NCI-H1436 treated with DMSO at 0.1 percent for 48 hours (cell line): ENCODE results near the gene USP48.

Experiments
- DNase-seq: peaks from one replicate; lab custom pipeline; 2025; lab: John Stamatoyannopoulos, UW

Gene USP48

GRCh38 chr1:21668232-21668950, 114.6 kb downstream of the USP48 start:
- no peak for DNase-seq

DNA sequence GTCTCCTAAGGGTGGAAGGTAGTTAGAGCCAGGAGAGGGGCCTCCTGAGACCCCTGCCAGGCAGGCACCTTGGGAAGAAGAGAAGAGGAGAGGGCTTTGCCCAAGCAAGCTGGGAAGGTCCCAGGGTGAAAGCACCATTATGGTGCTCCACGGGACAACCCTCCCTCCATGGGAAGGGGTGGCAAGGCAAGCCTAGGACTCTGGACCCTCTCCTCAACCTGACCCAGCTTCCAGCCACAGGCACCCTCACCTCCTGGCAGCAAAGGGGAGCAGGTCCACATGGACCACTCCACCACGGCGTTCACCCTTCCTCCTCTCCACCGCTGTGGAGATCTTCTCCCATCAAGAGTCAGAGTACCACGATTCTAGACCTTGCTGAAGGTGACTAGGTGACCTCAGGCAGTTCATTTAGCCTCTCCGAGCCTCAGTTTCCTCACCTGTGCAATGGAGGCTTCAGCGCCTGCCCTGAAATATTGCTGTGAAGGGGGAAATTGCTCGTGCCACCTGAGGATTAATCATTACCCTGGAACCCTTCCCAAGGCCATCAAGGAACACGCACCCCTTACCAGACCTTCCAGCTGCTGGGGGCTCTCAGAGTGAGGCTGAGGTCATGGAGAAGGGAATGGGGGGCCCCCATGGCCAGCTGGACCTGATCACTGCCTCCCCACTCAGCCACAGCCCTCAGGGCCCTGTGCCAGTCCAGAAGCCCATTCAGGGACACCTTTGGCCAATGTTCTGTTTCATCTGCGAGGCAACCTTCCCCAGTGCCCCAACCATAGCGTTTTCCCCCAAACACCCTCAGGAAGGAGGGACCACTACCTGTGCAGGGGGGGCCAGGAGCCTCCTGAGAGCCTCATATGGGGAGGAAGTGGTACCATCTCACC, 115.4 kb downstream of the USP48 start:
- DNase-seq: no peak

DNA sequence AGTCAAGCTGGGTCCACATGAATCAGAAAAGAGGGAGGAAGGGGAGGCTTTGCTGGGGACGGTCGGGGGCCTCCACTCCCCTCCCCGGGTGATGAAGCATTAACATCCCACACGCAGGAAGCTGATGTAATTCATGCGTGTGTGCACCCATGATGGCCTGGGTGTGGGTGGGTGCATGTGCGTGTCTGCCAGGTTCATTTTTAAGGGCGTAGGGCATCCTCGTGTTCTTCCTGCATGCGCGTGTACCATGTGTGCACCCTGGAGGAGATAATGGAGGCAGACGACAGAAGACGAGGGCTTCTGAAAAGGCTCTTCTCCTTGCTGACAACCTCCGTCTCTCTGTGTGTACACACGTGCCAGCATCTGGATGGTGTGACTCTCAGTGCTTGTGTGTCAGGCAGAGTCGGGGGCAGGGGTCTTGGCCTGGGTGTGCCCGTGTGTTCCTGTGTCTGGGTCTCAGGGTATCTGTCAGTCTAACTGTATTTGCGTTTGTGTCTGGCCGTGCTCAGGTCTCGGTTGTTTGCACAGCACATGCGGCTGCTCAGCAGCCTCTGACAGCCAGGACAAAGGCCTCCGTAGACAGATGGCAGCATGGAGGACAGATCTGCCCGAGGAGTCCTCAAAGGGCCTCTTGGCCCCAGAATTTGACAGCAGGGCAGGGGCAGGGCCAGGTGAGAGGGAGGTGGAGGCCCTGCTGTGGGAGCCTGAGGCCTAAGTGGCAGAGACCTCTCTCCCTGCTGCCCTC, 116.2 kb downstream of the USP48 start:
- DNase-seq: no peak

- no peak for DNase-seq
Observed at GRCh38 chr1:21665711-21666575, 117.0 kb downstream of the USP48 start.

DNA sequence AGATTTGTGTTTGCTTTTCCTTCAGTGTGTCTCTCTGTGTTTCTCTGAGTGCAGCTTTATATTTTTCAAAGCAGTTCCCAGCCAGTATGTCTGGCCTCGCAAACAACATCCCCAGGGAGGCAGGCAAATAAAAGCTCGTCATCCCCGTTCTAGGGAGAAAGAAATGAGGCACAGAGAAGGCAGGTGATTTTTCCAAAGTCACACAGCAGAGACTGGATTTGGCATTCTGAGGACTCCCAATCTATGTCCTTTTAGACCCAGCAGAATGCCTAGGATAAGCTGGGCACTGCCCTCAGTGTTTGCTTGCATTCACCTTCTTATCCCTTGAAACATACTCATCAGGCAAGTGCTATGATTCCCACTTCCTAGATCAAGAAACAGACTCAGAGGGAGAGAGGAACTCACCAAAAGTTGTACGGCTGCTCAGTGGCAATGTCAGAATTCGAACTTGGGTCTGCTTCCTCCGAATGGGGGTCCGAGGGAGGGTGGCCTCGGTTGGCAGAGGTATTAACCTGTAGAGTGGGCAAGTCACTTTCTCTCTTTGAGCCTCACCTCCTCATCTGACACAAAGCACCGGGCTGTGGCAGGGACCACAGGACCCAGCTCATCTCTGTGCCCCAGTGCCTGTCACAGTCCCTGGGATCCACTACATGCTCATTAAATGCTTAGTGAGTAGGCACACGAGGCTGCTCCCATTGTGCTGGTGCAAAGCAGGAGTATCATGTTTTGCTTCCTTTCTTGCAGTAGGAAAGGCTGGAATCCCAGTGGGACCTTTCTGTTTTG, 118.0 kb downstream of the USP48 start:
- no peak for DNase-seq

DNA sequence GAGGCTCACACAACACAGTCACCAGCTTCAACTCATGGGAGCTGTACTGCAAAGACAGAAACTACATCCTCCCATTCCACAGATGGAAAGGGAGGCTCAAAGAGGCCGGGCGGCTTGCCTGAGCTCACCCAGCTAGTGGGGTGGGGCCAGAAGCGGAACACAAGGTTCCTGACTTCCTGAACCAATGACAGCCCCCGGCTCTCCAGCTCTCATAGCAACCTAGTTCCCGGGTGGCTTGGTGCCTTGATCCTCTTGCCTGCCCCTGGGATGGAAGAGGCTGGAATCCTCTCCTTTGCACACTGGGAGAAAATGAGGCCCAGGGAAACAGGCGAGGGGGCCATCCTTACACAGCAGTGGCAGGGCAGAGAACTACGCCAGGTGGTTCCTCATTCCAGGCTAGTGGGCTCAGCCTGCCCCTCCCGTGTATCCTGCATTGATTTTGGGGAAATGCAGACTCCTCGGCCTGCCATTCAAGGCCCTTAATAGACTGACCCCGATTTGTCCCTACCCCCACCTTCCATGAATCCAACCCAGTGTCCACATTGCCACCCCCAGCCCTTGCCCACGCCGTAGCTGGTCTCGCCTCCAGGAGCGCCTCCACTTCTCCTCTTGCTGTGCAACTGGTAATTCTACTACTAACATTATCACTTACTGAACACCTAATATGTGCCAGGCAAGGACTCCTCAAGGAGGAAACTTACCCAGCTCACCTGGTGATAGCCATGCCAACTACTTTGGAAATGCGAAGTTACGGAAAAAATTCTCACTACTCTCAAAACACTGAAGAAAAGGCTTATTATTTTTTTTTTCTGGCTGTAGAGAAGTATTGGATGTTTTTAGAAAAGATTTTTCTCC, 118.8 kb downstream of the USP48 start:
- DNase-seq: no peak

DNA sequence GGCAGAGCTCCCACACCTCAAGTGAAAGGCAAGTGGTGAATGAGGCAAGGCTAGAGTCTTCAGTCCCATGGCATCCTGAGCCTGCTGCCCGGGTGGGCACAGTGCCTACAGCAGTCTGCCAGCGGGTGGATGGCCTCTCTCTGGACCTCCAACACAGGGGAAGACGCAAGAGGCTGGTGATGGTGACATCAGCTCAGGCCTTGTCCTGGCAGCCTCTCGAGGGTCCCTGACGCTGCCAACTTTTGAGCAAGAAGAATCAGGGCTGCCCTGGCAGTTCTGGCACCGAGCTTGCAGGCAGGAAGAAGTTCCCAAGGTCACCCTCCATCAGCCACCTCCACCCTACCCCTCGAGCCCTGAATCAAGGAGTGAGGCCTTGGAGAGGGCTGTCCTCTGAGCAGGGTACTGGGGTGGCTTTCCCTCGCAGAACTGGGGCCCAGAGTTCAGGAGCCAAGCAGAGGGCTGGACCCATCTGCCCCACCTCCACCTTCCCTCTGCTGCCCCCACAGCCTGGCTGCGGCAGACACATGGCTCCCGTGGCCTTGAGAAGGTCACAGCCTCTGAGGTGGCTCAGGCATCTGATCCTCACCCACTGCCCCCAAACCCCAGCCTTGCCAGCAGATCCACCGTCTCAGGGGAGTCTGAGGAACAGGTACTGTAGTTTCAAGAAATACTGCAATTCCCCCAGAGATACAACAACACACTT, 119.5 kb downstream of the USP48 start:
- DNase-seq: no peak

DNA sequence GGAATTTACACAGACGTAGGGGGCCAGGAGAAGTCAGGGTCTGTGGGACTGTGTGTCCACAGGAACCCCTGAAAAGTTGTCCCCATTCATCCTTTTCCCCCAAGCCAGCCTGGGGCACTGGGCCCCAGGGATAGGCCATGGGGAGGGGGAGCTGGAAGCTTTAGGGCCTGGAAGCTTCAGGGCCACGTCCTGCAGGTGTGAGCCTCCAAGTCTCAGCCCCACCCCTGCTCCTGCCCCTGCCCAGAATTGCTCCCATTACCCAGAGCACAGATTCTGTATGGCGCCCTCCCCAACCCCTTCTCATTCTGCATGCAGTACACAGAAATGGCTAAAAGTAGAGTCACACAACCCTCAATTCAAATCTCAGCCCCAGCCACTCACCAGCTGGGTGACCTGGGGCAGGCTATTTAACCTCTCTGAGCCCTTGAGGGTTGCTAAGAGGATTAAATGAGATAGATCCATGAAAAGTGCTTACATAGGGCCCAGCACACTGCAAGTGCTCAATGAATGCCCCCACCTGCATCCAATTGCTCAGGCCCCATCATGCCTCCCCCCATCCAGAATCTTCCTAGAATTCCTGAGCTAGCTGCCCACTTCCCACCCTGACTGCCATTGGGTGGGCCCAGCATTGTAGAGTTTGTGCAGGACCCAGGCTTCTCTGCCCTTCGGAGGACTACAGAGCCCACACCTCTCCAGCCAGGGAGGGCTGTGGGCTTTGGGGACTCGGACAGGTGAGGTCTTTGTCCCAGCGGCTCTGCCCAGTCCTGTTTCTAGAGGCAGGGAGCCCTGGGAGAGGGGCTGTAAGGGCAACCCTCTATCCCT, 120.3 kb downstream of the USP48 start:
- DNase-seq: no peak

DNA sequence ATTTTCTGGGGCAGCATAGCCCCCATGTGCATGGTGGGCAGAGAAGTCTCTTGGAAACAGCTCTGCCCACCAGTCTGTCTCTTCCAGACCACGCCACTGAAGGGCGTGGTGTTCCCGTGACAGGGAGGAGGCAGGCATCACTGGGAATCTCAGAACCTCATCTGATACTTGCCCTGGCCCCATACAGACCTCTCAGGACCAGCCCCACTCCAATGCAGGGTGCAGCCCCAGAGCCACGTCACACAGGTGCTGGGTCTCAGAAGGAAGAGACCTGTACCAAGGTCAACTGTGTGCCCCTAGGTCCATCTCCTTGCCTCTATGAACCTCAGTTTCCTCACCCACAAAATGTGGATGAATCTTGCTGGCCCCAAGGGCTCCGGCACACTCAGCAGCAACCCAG, 121.1 kb downstream of the USP48 start:
- DNase-seq: no peak

GRCh38 chr1:21659924-21660326, 123.0 kb downstream of the USP48 start:
- no peak for DNase-seq

DNA sequence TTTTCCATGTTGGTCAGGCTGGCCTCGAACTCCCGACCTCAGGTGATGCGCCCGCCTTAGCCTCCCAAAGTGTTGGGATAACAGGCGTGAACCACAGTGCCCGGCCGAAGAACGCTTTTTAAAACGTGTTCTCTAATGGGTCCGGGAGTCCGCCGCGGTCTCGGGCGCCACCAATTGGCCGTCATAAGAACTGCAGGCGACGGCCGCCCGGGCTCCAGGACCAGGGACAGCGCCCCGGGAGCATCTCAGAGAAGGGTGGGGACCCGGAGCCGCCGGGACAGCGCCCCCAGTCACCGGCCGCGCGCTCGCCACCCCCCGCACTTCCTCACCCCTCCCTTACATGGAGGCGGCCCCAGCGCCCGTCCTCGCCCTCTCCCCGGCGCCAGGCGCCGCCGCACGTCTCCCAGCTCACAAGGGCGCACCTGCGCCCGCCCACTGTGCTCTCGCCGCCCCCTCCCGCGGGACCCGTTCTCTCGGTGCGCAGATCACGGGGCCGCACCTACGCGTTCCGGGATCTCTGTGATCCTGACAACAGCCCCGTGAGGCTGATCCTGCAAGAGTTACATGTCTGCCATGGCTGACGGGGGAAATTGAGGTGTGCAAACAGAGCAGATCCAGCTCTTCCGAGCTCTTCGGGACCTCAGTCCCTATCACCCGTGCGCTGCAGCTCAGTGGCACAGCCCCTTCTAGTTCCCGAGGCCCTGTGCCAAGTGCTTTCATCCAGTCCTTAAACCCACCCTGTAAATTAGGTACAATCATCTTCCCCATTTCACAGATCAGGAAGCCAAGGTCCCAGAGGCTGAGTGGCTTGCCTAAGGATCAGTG, 123.6 kb downstream of the USP48 start:
- DNase-seq: peak; percentile 29

GRCh38 chr1:21657456-21658190, 125.3 kb downstream of the USP48 start:
- no peak for DNase-seq

GRCh38 chr1:21655748-21656147, 127.2 kb downstream of the USP48 start:
- DNase-seq: no peak

DNA sequence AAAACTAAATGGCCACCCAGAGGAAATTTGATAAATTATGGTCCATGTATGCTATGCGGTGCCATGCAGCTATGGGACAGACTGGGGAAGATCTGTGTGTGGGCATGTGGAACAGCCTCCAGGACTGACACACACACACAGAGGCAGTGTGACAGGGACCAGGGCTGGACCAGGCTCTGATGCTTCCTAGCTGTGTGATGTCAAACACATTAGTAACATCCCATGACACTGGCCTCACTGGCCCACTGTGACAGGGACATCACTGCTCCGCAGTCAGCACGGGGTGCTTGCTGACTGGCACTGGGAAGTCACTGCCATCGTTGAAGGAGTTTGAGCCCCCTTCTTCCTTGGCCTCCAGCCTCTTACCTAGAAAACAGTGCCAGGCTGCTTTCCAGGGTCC, 127.7 kb downstream of the USP48 start:
- no peak for DNase-seq

- no peak for DNase-seq
Observed at GRCh38 chr1:21654209-21654608, 128.7 kb downstream of the USP48 start.

DNA sequence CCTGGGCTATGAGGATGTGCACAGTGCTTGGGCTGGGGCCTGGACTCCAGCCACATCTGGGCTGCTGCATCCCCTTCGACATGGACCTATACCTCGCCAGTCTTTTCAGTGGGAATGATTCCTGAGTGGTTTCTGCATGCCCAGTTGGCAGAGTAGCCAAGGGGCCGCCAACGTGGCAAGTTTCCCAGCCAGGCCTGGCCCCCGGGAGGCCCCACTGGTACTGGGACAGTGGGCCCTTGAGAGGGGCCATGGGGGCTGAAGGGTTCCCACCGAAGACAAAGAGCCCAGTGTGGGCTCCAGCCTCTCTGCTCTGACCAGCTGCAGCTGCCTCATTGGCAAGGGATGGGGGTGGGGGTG, 129.2 kb downstream of the USP48 start:
- DNase-seq: no peak
